Neural cell (in vitro differentiated cells): ENCODE measurements around the gene ANP32E. TPM values are rescaled to one million over a fixed set of nuclear protein-coding genes. Genes with fewer than 3 reads are reported as not detected.

Experiments
- H2AFZ ChIP-seq: fragments of 200-600, 300-800 bp; sonication (generic), shearing (Covaris generic); 2 replicates; pipeline ENCODE4 v1.6.0; 2014; ENCODE audit warnings: low read depth, mild to moderate bottlenecking, antibody characterized with exemption, low read length, moderate library complexity
- H3F3A ChIP-seq: fragments of 200-600 bp; shearing (Covaris generic); 2 replicates; pipeline ENCODE4 v1.6.1; 2016; ENCODE audit warnings: mild to moderate bottlenecking, moderate library complexity, mixed read lengths, antibody characterized with exemption, low read length; ENCODE audit not compliant: insufficient read depth, poor library complexity, severe bottlenecking
- H3K27ac ChIP-seq: fragments of 200-600, 300-800 bp; sonication (generic), shearing (Covaris generic); 2 replicates; pipeline ENCODE4 v1.5.1; 2014; ENCODE audit warnings: mild to moderate bottlenecking, low read length, moderate library complexity
- H3K27me3 ChIP-seq: fragments of 300-800, 200-600 bp; sonication (generic), shearing (Covaris generic); 2 replicates; pipeline ENCODE4 v1.6.0; 2014; ENCODE audit warnings: mild to moderate bottlenecking, low read depth, low read length, moderate library complexity; ENCODE audit not compliant: insufficient read depth
- H3K36me3 ChIP-seq: fragments of 300-800, 200-600 bp; sonication (generic), shearing (Covaris generic); 2 replicates; pipeline ENCODE4 v1.5.1; 2014; ENCODE audit warnings: mild to moderate bottlenecking, antibody characterized with exemption, low read length, moderate library complexity; ENCODE audit not compliant: insufficient read depth
- H3K4me2 ChIP-seq: fragments of 300-800, 200-600 bp; sonication (generic), shearing (Covaris generic); 2 replicates; pipeline ENCODE4 v1.6.0; 2014; ENCODE audit warnings: mild to moderate bottlenecking, low read length
- H3K4me3 ChIP-seq: fragments of 300-800, 200-600 bp; sonication (generic), shearing (Covaris generic); 2 replicates; pipeline ENCODE4 v1.5.1; 2014; ENCODE audit warnings: mild to moderate bottlenecking, low read length, moderate library complexity
- H3K79me2 ChIP-seq: fragments of 200-600 bp; shearing (Covaris generic); replicated peaks from 2 replicates; pipeline ENCODE4 v1.6.0; 2014; ENCODE audit warnings: mild to moderate bottlenecking, low read length, moderate library complexity; ENCODE audit not compliant: insufficient read depth
- H3K9ac ChIP-seq: fragments of 300-800, 200-600 bp; sonication (generic), shearing (Covaris generic); 2 replicates; pipeline ENCODE4 v1.6.1; 2016; ENCODE audit warnings: mild to moderate bottlenecking, low read length, mixed read lengths
- H3K9me2 ChIP-seq: fragments of 200-600 bp; shearing (Covaris generic); 2 replicates; pipeline ENCODE4 v1.6.1; 2016; ENCODE audit warnings: mild to moderate bottlenecking, low read length, mixed read lengths; ENCODE audit not compliant: insufficient read depth
- H3K9me3 ChIP-seq: fragments of 200-600, 300-800 bp; sonication (generic), shearing (Covaris generic); 2 replicates; pipeline ENCODE4 v1.6.1; 2016; ENCODE audit warnings: mild to moderate bottlenecking, mixed run types, low read length, moderate library complexity, mixed read lengths
- H4K20me1 ChIP-seq: fragments of 200-600 bp; shearing (Covaris generic); 2 replicates; pipeline ENCODE4 v1.6.1; 2016; ENCODE audit warnings: mild to moderate bottlenecking, mixed run types; ENCODE audit not compliant: insufficient read depth
- EP300 ChIP-seq: fragments of 450-650 bp; conservative IDR thresholded peaks from 2 replicates; pipeline ENCODE4 v1.6.1; 2014; ENCODE audit warnings: antibody characterized with exemption, mild to moderate bottlenecking, moderate library complexity; ENCODE audit not compliant: poor library complexity, severe bottlenecking
- EZH2 ChIP-seq: fragments of 200-600, 300-800 bp; shearing (Covaris generic), sonication (generic); IDR thresholded peaks from 2 replicates; pipeline ENCODE4 v1.6.1; 2014; ENCODE audit warnings: antibody characterized with exemption, low read length, borderline replicate concordance, mild to moderate bottlenecking; ENCODE audit not compliant: insufficient read depth, poor library complexity, severe bottlenecking
- MXI1 ChIP-seq: fragments of 450-650 bp; conservative IDR thresholded peaks from 2 replicates; pipeline ENCODE4 v1.6.1; 2014; ENCODE audit warnings: antibody characterized with exemption, mild to moderate bottlenecking; ENCODE audit not compliant: poor library complexity, severe bottlenecking
- POLR2AphosphoS5 ChIP-seq: IDR thresholded peaks from 2 replicates; pipeline ENCODE4 v1.6.1; 2012
- RAD21 ChIP-seq: fragments of 450-650 bp; conservative IDR thresholded peaks from 2 replicates; pipeline ENCODE4 v1.6.1; 2014; ENCODE audit warnings: antibody characterized with exemption, mild to moderate bottlenecking, moderate library complexity
- SMC3 ChIP-seq: fragments of 450-650 bp; conservative IDR thresholded peaks from 2 replicates; pipeline ENCODE4 v1.6.1; 2014; ENCODE audit warnings: antibody characterized with exemption, mild to moderate bottlenecking, moderate library complexity; ENCODE audit not compliant: poor library complexity
- TAF1 ChIP-seq: IDR thresholded peaks from 2 replicates; pipeline ENCODE4 v1.6.1; 2012; ENCODE audit warnings: low read depth
- polyA plus RNA-seq: library from polyadenylated mRNA; depleted of rRNA; stranded (reverse); fragments of >200 nt; gene quantifications from 2 replicates; pipeline ENCODE4 v1.2.3, GENCODE V29; 2014
- TF ChIP-seq, protein P1 (sequence below): fragments of 450-650 bp; IDR thresholded peaks from 2 replicates; pipeline ENCODE4 v1.5.1; 2014; ENCODE audit warnings: antibody characterized with exemption, mild to moderate bottlenecking, moderate library complexity; ENCODE audit not compliant: poor library complexity, severe bottlenecking
- TF ChIP-seq, protein P2 (sequence below): IDR thresholded peaks from 2 replicates; pipeline ENCODE4 v1.6.1; 2012; ENCODE audit warnings: borderline replicate concordance

ANP32E gene
- polyA plus RNA-seq, 1 donor from 2014 or later, result 17.9 TPM

- H3K9me2 ChIP-seq, result no peaks in the 10 kb centered on the region
- H3K9ac ChIP-seq, result no peak overlapping the region
- H3K4me3 ChIP-seq, result no peak overlapping the region
- no peak overlapping the region for H2AFZ ChIP-seq
- no peaks in the 10 kb centered on the region for H4K20me1 ChIP-seq
- no peaks in the 10 kb centered on the region for H3K79me2 ChIP-seq
- TF ChIP-seq POLR2AphosphoS5, result no peak
- no peak for TF ChIP-seq MXI1
- TF ChIP-seq TAF1, result no peak
- TF ChIP-seq, protein P1, sequence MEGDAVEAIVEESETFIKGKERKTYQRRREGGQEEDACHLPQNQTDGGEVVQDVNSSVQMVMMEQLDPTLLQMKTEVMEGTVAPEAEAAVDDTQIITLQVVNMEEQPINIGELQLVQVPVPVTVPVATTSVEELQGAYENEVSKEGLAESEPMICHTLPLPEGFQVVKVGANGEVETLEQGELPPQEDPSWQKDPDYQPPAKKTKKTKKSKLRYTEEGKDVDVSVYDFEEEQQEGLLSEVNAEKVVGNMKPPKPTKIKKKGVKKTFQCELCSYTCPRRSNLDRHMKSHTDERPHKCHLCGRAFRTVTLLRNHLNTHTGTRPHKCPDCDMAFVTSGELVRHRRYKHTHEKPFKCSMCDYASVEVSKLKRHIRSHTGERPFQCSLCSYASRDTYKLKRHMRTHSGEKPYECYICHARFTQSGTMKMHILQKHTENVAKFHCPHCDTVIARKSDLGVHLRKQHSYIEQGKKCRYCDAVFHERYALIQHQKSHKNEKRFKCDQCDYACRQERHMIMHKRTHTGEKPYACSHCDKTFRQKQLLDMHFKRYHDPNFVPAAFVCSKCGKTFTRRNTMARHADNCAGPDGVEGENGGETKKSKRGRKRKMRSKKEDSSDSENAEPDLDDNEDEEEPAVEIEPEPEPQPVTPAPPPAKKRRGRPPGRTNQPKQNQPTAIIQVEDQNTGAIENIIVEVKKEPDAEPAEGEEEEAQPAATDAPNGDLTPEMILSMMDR, result no peak
- TF ChIP-seq SMC3, result no peak
- TF ChIP-seq EP300, result no peak
- no peak for TF ChIP-seq EZH2
- TF ChIP-seq, protein P2, sequence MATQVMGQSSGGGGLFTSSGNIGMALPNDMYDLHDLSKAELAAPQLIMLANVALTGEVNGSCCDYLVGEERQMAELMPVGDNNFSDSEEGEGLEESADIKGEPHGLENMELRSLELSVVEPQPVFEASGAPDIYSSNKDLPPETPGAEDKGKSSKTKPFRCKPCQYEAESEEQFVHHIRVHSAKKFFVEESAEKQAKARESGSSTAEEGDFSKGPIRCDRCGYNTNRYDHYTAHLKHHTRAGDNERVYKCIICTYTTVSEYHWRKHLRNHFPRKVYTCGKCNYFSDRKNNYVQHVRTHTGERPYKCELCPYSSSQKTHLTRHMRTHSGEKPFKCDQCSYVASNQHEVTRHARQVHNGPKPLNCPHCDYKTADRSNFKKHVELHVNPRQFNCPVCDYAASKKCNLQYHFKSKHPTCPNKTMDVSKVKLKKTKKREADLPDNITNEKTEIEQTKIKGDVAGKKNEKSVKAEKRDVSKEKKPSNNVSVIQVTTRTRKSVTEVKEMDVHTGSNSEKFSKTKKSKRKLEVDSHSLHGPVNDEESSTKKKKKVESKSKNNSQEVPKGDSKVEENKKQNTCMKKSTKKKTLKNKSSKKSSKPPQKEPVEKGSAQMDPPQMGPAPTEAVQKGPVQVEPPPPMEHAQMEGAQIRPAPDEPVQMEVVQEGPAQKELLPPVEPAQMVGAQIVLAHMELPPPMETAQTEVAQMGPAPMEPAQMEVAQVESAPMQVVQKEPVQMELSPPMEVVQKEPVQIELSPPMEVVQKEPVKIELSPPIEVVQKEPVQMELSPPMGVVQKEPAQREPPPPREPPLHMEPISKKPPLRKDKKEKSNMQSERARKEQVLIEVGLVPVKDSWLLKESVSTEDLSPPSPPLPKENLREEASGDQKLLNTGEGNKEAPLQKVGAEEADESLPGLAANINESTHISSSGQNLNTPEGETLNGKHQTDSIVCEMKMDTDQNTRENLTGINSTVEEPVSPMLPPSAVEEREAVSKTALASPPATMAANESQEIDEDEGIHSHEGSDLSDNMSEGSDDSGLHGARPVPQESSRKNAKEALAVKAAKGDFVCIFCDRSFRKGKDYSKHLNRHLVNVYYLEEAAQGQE, result no peak
- TF ChIP-seq RAD21, result no peak
- no peaks in the 10 kb centered on the region for H3K27me3 ChIP-seq
- H3F3A ChIP-seq, result no peaks in the 10 kb centered on the region
- H3K36me3 ChIP-seq, result no peaks in the 10 kb centered on the region
- H3K4me2 ChIP-seq, result no peak overlapping the region
- H3K9me3 ChIP-seq, result no peaks in the 10 kb centered on the region
- H3K27ac ChIP-seq, result no peak overlapping the region
Measured at GRCh38 chr1:150259217-150259616, 23.3 kb upstream of the ANP32E start.

GRCh38 chr1:150257624-150258585, 22.0 kb upstream of the ANP32E start, which contains the start of gene CA14:
Gene CA14, plus strand, starts transcription at chr1:150257774. Its CDS starts 355 bp downstream, at chr1:150258129.
- H3K27me3 ChIP-seq, result no peaks in the 10 kb centered on the region
- TF ChIP-seq TAF1 (no peak), SMC3 (no peak), POLR2AphosphoS5 (no peak), RAD21 (no peak), EZH2 (no peak), EP300 (no peak)
- TF ChIP-seq, protein P1, result no peak
- no peaks in the 10 kb centered on the region for H3K9me2 ChIP-seq
- H4K20me1 ChIP-seq, result no peaks in the 10 kb centered on the region
- no peaks in the 10 kb centered on the region for H3K9me3 ChIP-seq
- H3K27ac ChIP-seq, result no peak within 1 kb of the TSS
- H3F3A ChIP-seq, result no peaks in the 10 kb centered on the region
- H3K79me2 ChIP-seq, result no peaks in the 10 kb centered on the region
- H3K4me3 ChIP-seq, result peak within 1 kb of the TSS; percentile 35
- no peaks in the 10 kb centered on the region for H3K36me3 ChIP-seq
- peak within 1 kb of the TSS; percentile 37 for H3K9ac ChIP-seq
- H2AFZ ChIP-seq, result peak within 1 kb of the TSS; percentile 40
- H3K4me2 ChIP-seq, result no peak within 1 kb of the TSS
